A204.1 (cell line): ENCODE data around the gene CDKN3.
"Not testable (repeated sequence)": the region's sequence is repeated elsewhere in the genome, so short reads cannot be mapped to it uniquely, and the experiment has no call there.

Experiments
- FAIRE-seq: peaks from 2 replicates; lab custom pipeline; 2012; peaks lifted over from hg19 to GRCh38; lab: Jason Lieb, UNC

Gene CDKN3

GRCh38 chr14:54456820-54457608 lies 60.2 kb downstream of the CDKN3 start:
- FAIRE-seq, result peak; percentile 68

DNA sequence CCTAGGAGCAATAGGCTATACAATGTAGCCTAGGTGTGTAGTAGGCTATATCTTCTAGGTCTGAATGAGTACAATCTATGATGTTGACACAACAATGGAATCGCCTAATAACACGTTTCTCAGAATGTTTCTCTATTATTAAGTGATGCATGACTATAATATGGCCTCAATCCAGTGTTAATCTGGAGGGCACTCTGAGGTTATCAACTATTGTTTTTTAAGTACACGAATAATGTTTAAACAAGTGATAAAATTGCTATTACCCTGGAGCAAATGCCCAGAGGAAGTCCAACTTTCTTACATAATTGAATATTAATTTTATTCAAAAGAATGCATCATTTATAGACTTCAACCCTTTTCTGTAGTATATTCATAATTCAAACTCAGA lies 60.8 kb downstream of the CDKN3 start:
- no peak for FAIRE-seq

DNA sequence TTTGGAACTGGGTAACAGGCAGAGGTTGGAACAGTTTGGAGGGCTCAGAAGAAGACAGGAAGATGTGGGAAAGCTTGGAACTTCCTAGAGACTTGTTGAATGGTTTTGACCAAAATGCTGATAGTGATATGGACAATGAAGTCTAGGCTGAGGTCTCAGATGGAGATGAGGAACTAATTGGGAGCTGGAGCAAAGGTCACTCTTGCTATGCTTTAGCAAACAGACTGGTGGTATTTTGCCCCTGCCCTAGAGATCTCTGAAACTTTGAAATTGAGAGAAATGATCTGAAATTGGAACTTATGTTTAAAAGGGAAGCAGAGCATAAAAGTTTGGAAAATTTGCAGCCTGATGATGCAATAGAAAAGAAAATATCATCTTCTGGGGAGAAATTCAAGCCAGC lies 61.7 kb downstream of the CDKN3 start:
- not testable (repeated sequence) for FAIRE-seq

- FAIRE-seq, result no peak
Measured at GRCh38 chr14:54459106-54459505, 62.3 kb downstream of the CDKN3 start.

DNA sequence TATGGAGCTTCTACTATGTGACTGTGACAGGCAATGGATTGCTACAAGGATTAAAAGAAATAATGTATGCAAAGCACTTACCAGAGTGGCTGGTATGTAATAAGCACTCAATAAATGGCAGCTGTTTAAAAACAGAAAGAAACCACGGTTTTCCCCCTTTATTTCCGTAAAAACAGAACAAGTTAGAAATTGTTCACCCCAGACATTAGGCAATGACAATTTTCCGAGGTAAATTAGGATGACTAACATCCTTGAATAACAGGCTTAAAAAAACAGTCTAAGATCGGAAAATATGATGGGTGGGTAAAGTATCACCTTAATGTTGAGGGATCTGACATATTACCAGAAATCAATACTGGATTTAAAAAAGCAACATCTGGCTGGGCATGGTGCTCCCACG lies 65.2 kb downstream of the CDKN3 start:
- no peak for FAIRE-seq

DNA sequence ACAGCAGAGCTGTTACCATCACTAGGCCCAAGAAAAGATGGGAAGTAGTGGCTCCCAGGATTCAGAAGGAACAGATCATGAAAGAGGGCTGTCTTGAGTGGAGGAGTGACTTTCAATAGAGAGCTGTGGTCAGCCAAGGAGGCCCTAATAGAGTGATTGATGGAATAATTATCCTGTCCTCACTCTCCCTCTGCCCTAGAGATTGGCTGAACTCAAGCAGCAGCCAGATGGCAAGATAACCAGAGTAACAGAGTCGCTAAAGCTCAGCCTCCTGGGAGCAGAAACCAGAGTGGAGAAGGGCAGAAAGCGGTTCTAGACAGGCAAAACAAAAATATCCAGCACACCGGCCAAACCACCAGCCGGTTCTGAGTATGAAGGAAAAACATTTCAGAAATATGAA lies 68.8 kb downstream of the CDKN3 start:
- no peak for FAIRE-seq

GRCh38 chr14:54467280-54467679 lies 70.5 kb downstream of the CDKN3 start:
- no peak for FAIRE-seq
